ENCODE measurements around the gene BTF3. TPM values are rescaled to one million over a fixed set of nuclear protein-coding genes. Genes with fewer than 3 reads are reported as not detected.
"Not testable (repeated sequence)": the region's sequence is repeated elsewhere in the genome, so short reads cannot be mapped to it uniquely, and the experiment has no call there.

BTF3 gene
- total RNA-seq, 1 experiment from 2014 or later = 868 TPM

DNA sequence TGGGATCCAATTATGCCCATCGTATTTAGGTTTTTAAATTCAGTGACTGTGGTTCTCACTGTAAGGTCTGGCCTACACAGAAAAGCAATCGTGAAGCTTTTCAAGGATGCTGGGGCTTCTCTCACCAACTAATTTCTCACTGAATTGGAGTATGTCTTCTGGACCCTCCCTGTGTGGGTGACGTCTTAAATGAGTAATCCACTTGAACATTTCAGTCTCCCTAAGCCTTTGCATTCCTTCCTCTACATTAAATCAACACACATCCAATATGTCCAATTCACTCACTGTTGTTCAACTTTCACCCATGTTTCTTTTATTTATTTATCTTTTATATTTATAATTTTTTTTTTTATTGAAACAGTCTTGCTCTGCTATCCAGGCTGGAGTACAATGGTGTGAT, 12.5 kb upstream of the BTF3 start:
- DNase-seq (ENCODE audit: low spot score) = no peak

- no peak for DNase-seq (ENCODE audit: low spot score)
Observed at GRCh38 chr5:73486119-73486899, 11.9 kb upstream of the BTF3 start.

DNA sequence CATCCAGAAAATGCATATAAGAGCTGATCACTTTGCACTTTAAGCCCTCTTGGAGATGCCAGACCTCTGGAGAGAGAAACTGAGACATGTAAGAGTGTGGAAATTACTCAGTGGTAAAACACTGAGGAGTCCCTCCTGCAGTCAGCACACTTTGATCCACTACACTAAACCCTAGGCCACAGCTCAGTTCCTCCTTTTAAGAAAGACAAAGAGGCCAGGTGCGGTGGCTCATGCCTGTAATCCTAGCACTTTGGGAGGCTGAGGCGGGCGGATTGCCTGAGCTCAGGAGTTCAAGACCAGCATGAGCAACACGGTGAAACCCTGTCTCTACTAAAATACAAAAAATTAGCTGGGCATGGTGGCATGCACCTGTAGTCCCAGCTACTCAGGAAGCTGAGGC, 11.0 kb upstream of the BTF3 start:
- DNase-seq (ENCODE audit: low spot score) = not testable (repeated sequence)

DNA sequence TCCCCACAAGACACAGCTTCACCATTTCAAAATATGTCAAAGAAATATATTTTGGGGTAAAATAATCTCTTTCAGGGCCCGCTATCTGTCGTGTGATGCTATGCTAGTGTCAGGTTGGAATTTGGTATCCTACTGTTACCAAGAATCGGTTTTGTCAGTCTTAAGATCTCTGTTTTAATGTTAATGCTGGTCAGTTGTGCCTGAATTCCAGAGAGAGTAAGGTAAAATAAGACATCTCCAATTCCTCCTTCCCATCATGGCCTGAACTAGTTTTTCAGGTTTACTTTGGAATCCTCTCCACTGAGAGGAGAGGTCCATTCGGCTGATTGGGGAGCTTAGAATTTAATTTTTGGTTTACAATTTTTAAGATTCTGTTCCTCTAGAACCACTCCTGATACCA, 10.4 kb upstream of the BTF3 start:
- no peak for DNase-seq (ENCODE audit: low spot score)

- no peak for DNase-seq (ENCODE audit: low spot score)
Observed at GRCh38 chr5:73488806-73489205, 9.4 kb upstream of the BTF3 start.

DNA sequence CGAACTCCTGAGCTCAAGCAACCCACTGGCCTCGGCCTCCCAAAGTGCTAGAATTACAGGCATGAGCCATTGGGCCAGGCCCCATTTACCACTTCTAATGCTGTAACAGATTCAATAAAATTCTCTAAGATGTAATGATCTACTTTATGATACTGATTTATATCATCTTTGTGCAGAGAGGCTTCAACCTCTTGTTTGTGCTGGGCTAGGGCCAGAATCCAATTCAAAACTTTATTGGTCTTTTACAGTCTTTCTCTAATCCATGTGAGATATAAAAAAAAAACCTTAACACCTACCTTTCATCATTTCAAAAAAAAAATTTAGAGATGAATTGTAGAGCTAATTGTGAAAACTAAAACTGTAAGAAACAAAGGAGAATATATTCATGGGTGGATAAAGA, 8.2 kb upstream of the BTF3 start:
- no peak for DNase-seq (ENCODE audit: low spot score)

GRCh38 chr5:73491155-73491554, 7.1 kb upstream of the BTF3 start:
- DNase-seq (ENCODE audit: low spot score) = no peak

DNA sequence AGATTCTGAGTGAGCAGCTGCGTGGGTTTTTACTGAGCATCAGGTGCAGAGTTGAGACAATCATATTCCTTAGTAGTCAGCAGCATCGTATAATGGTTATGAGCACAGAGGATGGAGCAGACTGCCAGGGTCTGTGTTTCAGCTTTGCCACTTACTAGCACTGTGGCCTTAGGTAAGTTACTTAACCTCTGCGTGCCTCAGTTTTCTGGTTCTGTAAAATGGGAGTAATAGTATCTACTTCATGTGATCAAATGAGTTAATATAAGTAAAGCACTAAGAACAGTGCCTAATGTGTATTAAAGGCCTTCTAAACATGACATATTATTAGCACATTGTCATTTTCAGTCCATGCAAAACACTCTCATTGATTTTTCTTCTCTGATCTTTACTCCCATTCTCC, 4.8 kb upstream of the BTF3 start:
- DNase-seq (ENCODE audit: low spot score) = no peak

DNA sequence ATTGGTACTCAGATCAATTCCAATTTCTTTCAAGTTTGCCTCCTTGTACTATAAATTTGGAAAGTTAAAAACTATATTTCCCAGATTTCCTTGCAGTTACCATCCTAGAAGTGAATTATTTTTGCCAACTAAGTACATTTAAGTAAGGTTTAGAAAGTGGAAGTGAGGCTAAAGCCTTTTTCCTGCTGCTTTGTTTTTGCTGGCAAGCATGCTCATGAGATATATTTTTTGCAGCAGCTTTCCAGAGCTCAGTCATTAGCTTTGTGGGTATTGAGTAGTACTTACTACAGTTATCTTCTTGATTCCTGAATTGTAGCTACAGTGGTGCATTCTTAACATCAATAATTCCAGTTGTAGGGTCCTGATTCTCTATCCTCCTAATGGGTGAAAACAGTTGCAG, 3.5 kb upstream of the BTF3 start:
- DNase-seq (ENCODE audit: low spot score) = no peak

DNA sequence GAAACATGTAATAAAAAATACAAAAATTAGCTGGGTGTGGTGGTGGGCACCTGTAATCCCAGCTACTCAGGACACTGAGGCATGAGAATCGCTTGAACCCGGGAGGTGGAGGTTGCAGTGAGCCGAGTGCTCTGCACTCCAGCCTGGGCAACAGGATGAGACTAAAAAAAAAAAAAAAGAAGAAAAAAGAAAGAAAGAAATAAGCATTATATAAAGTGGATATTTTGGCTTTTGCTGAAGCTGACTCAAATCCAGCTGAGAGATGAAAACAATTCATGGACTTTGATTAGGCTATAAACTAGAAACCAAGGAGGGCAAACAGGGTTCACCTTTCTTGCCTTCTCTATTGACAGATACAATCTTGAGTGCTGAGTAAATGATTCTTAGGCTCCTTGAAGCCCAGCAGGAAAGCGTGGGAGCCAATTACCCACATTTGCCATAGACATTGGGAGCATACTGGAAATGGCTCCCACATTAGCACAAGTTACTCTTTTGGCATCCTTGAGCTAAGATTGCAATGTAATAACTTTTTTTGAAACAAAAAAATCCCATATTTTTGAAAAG, 2.4 kb upstream of the BTF3 start:
- DNase-seq (ENCODE audit: low spot score) = no peak

DNA sequence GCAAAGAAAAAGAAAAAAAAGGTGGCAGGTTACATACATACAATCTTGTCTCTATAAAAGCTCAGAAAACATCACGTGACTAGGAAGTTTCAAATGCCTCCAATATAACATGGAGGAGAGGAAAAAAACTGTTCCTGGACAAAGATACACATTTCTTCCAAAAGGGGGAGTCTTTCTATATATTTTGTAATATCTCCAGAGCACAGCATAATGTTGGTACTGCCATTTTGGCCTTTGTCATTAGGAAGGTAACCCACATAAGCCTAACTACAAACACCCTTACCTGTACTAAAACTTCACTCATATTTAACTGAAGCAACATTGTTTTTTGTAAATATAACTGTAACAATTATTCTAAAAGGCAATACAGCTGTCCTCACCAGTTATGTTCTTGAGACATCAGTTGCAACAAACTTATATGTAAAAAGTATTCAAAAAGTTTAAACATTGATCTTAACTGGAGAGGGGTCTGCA, 1.2 kb upstream of the BTF3 start:
- peak; percentile 83 for DNase-seq (ENCODE audit: low spot score)

DNA sequence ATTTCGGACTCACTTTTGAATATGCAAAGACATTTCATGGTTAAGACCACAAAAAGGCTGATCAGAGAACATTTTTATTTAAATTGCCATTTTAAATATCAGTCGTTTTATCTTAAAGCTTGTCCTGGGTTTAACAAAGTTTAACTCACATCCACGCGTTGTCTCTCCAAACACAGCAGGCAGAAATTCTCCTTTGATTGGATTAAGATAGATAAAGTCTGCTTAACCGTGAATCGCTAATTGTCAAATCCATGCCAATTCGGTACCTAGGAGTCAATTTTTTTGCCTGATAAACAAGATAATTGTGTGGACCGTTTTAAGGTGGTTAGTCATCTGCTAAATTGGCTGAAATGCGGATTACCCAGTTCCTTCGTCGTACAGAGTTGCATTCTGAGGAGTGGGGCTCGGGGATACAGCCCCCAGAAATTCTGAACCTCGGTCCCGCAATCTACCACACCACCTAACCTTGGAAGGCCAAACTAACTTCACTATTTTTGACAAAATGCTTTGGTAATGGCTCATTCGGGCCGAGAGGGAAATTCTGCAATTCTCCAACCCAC, 665 bp upstream of the BTF3 start:
- peak; percentile 19 for DNase-seq (ENCODE audit: low spot score)

GRCh38 chr5:73499187-73499586, 945 bp downstream of the BTF3 start:
- no peak for DNase-seq (ENCODE audit: low spot score)

DNA sequence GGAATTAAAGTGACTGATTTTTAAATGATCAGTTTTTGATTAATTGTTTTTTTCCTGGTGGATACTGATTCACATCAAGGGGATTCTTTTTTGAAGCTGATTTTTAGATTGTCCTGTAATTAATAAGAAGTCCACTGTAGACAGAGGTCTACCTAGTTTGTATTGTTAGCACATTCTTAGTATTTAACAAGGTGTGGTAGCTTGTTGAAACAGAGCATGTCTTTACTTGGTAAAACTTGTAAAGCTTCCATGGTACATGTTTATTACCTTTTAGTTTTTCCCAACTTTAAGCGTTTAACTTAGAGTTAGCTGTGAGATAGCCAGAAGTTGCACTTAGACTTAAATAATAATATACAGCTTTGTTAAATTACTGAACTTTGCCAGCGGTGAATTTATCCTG, 1.5 kb downstream of the BTF3 start:
- no peak for DNase-seq (ENCODE audit: low spot score)

DNA sequence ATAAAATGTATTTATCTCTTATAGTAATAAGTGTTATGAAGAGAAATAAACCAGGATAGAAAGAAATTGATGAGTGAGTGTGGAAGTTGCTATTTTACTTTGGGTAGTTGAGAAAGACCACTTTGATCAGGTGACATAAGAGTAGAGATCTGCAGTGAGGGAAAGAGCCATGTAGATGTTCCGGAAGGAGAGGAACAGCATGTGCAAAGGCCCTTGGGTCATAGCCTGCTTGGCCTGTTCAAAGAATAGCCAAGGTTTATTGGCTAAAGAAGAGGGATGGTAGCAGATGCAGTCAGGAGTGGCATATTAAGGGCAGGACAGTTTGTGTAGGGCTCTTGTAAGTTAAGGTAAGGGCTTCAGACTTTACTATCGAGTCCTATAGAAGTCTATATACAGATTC, 3.2 kb downstream of the BTF3 start:
- no peak for DNase-seq (ENCODE audit: low spot score)

DNA sequence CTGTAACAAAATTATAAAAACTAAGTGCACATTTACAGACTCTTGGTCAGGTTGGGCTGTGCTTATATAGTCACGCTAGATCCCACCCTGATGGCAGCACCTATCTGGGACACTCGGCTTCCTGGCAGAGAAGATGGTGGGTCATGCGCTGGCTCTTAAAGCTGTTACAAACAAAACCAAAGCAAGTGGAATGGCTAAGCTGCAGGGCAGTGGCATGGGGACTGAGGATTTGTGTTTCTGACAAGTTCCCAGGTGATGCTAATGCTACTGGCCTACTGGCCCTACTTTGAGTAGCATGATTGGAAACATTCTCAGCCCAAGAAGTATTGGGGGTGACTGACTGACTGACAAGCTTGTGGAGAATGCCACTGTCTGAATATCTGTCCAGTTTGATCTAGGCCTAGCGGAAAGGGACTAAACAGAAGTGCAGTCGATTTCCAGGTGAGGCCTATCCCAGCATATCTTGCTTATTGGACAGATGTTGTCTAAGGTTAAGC, 8.3 kb downstream of the BTF3 start:
- no peak for DNase-seq (ENCODE audit: low spot score)

DNA sequence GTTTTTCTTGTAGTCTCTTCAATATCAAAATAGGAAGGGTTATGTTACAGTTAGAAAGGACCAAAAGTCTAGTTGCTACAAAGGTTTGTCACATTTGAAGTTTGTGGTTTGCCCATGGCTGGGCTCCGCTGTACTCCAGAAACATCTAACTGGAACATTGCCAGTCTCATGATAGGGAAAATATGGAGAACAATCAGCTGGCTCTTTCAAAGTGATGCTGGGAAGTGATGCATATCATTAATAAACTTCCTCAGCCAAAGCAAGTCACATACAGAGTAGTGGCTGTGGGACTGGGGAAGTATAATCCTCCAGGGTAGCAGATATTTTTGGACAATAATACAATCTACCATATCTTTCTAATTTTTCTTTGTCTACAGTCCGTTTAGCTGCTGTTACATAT, 8.8 kb downstream of the BTF3 start:
- DNase-seq (ENCODE audit: low spot score) = no peak

GRCh38 chr5:73508521-73508920, 10.3 kb downstream of the BTF3 start:
- not testable (repeated sequence) for DNase-seq (ENCODE audit: low spot score)

GRCh38 chr5:73513996-73514395, 15.8 kb downstream of the BTF3 start:
- DNase-seq (ENCODE audit: low spot score) = no peak

DNA sequence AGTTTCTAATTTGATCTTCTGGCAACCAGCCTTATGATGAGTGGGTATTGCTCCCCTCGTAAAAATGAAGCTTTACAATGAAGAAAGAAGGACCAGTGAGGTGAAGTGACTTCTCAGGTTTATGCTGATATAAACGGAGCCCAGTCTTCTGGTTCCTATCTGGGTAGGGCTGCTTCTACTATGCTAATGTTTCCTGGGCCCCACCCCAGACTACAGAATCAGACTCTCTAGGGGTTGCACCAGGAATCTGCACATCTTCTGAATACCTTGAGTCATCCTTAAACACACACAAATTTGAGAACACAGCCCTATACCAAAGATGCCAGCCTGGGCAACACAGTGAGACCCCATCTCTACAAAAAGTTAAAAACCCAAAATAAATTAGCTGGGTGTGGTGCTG, 16.2 kb downstream of the BTF3 start:
- no peak for DNase-seq (ENCODE audit: low spot score)

- DNase-seq (ENCODE audit: low spot score) = no peak
Observed at GRCh38 chr5:73515232-73515631, 17.0 kb downstream of the BTF3 start.

DNA sequence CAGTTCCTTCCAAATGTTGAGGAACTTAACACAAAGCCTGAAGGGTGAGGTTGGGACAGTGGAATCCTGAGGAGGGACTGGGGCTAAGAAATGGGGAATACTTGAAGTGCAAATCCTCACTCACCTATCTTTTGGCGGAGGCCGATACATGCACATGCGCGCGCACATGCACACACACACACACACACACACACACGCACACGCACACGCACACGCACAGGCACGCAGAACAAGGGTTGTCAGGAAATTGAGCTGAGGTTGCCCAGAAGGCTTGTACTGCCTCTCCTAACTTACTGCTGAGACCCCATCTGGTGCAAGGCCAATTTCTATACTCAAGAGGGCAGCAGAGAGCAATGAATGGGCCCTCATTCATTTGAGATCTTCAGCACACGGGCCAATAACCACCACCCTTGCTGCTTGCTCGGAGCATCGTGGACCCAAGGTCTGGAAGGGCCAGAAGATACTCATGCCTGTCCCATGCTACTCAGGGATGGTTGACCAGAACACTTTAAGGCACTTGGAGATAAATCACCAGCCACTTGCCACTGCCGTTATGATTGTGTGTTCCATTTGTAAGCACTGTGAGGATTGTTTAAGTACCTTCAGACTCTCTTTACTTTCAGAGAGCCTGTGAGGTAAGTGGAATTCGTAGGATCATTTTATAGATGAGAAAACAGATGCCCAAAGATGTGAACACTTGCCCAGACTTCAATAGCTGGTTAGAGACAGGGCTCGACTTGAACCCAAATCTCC, 21.5 kb downstream of the BTF3 start:
- DNase-seq (ENCODE audit: low spot score) = peak; percentile 84
